Heart left ventricle (tissue), 13 donors: ENCODE data around the gene REPIN1.

Experiments used
- CTCF ChIP-seq, 12 donors: fragments of 200-600 bp; sonication (generic) in 4 of 12; IDR thresholded peaks; one replicate each; pipeline versions ENCODE4 v1.5.0 to v1.8.0; 2018 to 2022; ENCODE audit warnings: antibody characterized with exemption in 12 of 12, mild to moderate bottlenecking in 5 of 12
- POLR2A ChIP-seq, 2 donors: fragments of 450-650 bp; IDR thresholded peaks; one replicate each; pipeline ENCODE4 v1.6.1; 2017; ENCODE audit warnings: antibody characterized with exemption in 2 of 2, mild to moderate bottlenecking in 2 of 2, moderate library complexity in 2 of 2
- donor health status: ischemic (EF 13 %, LVEDD 7.1; RV severe dilation, severe dysfunction).
- donor health status: DM: no; HTN: yes; CAD: no.
- donor health status: DM: no; HTN: no; CAD: no.
- donor health status: ischemic (EF 25% LVEDD 6.9; RV normal size, moderate dysfunction).
- donor health status: ischemic (EF 25% LVEDD 5.7; RV mildly dilated, moderate dysfunction).
- donor health status: ischemic (EF 35%, LVEDD 5.7; RV mildly dilated, moderate dysfunction).
- donor health status: nonischemic (EF 11% LVEDD 7.7; RV severe dilation, severe dysfunction).
- donor health status: DM: yes; HTN: yes; CAD: no.
- donor health status: PGD.
- donor health status: ischemic (EF 29% LVEDD 5.4; RV normal size, mild dysfunction).
- donor health status: nonischemic (EF 23%, LVEDD 6.1; RV moderate dilation, normal function).

- no peak for TF ChIP-seq CTCF (IDR thresholded peaks at IDR 0.05)
- no peak for TF ChIP-seq POLR2A (IDR thresholded peaks at IDR 0.05)
These were observed 51.6 kb downstream of the REPIN1 start for GRCh38 chr7:150420242-150420641.
